Activated CD8-positive, alpha-beta memory T cell treated with anti-CD3 and anti-CD28 coated beads, Interleukin-2, amount 50 U/mL, for 4 hours (primary cell): ENCODE measurements around the gene RFPL2.
"Not testable (repeated sequence)": the region's sequence is repeated elsewhere in the genome, so short reads cannot be mapped to it uniquely, and the experiment has no call there.

ENCODE experiments used
- DNase-seq: peaks from one replicate; pipeline ENCODE4 v3.0.0-alpha.2; 2020

The RFPL2 gene

DNA sequence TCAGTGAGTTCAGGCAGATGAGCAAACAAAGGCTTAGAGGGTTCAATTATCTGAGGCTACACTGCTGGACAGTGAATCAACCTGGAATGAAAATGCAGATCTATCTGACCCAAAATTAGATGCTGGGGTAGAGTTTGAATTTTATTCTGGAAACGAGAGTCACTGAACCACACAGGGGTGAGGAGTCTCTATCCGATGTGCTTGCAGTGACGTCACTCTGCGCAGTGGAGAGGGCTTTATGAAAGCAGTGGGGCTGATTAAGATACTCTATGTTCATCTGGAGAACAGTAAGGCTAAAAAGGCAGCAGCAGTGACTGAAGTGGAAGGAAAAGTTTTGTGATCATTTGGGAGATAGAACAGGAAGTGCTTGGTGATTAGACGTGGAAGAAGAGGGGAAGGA lies 44.5 kb downstream of the RFPL2 start:
- not testable (repeated sequence) for DNase-seq

GRCh38 chr22:32158712-32159533 lies 46.0 kb downstream of the RFPL2 start, which contains the start of gene C22orf42:
C22orf42 (minus strand) TSS chr22:32159303; CDS start chr22:32159215, 88 bp downstream.
- no peak for DNase-seq

GRCh38 chr22:32157632-32158031 lies 47.2 kb downstream of the RFPL2 start:
- not testable (repeated sequence) for DNase-seq

DNA sequence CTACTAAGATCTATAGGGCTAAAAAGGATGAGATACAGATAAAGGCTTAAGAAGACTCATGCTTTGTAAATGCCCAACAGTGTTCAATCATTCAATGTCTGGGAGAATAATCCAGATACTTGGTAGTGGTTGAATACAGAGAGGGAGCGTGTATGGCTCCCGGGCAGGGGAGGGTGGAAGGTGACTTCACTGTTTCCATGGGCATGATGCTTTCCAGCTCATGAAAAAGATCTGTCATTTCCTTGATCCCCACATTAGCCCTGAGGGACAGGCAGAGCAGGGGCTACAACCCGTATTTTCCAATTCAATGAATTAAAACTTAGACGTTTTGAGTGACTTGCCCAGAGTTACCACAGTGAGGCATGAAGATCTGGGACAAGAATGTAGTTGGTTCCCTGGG lies 50.1 kb downstream of the RFPL2 start:
- not testable (repeated sequence) for DNase-seq

GRCh38 chr22:32151641-32152040 lies 53.2 kb downstream of the RFPL2 start:
- DNase-seq = not testable (repeated sequence)

GRCh38 chr22:32150647-32151046 lies 54.2 kb downstream of the RFPL2 start:
- DNase-seq = not testable (repeated sequence)

DNA sequence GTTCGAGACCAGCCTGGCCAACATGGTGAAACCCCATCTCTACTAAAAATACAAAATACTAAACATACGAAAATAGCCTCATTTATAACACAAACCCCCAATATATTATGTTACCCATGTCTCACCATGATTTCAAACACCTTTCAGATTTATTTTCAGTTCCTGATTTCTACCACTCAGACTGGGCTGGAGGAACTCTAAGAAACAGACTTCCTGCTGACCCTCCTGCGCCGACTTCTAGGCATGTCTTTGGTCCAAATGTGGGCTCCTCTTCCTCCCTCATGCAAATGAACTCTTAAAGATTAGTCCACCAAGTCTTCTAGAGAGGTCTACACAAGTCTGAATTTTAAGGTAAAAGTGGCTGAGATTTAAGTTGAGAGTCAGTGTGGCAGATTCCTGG lies 56.5 kb downstream of the RFPL2 start:
- DNase-seq = not testable (repeated sequence)

DNA sequence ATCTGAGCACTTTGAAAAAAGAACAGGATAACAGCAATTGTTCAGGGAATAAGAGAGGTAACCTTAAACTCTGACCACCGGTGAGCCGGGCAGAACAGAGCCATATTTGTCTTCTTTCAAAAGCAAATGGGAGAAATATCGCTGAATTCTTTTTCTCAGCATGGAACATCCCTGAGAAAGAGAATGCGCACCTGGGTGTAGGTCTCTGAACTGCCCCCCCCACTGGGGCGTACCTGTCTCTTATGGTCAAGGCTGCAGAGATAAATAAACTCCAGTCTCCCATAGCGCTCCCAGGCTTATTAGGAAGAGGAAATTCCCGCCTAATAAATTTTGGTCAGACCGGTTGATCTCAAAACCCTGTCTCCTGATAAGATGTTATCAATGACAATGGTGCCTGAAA lies 57.7 kb downstream of the RFPL2 start:
- DNase-seq = not testable (repeated sequence)

GRCh38 chr22:32144496-32145274 lies 60.2 kb downstream of the RFPL2 start:
- DNase-seq = no peak

DNA sequence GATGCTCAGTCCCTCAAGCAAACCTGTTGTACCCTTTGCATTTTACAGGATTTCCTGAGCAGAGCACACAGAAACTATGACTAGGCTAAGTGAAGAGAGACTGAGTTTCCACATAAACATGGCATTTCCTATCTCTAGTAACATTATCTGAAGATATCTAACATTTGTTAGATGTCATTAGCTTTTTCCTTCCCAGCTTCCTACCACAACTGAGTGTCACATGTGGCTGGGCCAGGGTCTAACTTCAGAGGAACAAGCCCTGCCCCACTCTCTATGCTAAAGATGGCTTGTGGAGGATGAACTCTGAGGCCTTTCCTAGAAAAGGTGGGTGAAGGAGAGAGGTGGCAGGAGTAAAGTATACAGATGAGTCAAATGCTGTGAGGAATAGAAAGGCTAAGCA lies 62.3 kb downstream of the RFPL2 start:
- DNase-seq = no peak

DNA sequence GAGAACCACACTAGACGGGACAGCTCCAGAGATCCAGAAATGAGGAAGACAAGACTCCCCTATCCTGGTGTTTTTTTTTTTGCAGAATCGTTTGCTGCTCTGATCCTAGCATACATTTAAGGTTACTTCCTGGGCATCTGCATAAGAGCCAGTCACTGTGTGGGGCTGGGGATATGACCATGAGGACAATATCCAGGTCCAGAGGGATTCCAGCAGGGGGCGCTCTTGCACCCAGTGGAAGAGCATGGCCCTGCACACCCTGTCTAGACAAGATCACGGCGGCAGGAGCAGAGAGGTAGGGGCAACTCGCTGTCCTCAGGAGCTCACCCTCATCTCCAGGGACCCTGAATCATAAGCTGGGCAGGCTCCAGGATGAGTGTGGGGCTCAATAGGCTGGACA lies 64.2 kb downstream of the RFPL2 start:
- DNase-seq = not testable (repeated sequence)
